NCI-H2081 (cell line): ENCODE data around the gene MTX1.
"Not testable (repeated sequence)": the region's sequence is repeated elsewhere in the genome, so short reads cannot be mapped to it uniquely, and the experiment has no call there.

Experiments used
- DNase-seq, 2 experiments: peaks; one replicate each; lab custom pipeline; 2025; lab: John Stamatoyannopoulos, UW

Gene MTX1

GRCh38 chr1:155207806-155208540 lies 522 bp upstream of the MTX1 start, which contains the start of gene THBS3:
THBS3 (minus strand) TSS chr1:155207897; CDS start chr1:155207876, 21 bp downstream.
- DNase-seq: peak; percentile 74 to 75

DNA sequence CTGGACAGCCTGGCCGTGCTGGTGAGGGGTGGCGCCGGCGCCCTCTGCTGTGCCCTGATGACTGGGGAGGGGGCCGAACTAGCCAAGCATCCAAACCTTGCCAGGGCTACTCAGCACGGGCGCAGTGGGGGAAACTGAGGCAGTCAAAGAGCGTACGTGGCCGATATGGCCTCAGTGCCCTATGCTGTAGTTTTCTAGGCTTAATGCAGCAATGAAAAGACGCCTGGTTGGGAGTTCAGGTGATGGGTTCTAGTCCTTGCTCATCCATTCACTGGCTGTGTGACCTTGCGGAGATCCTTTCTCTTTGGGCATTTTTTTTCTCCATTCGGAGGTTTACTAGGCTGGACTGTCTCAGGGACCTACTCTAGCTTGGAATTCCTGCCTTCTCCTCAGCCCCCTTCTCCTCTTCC lies 822 bp downstream of the MTX1 start:
- DNase-seq: no peak

GRCh38 chr1:155210314-155211104 lies 2.0 kb downstream of the MTX1 start:
- no peak for DNase-seq

GRCh38 chr1:155211381-155212050 lies 3.0 kb downstream of the MTX1 start:
- not testable (repeated sequence) for DNase-seq

GRCh38 chr1:155212051-155212440 lies 3.6 kb downstream of the MTX1 start:
- not testable (repeated sequence) for DNase-seq

- not testable (repeated sequence) for DNase-seq
These were observed 6.2 kb downstream of the MTX1 start for GRCh38 chr1:155214702-155215101.

- DNase-seq: peak; percentile 72 to 84
These were observed 10.5 kb downstream of the MTX1 start for GRCh38 chr1:155218854-155219591.

- peak in 1 of 2 experiments; percentile 63 for DNase-seq
These were observed 11.1 kb downstream of the MTX1 start for GRCh38 chr1:155219592-155220031.

GRCh38 chr1:155220211-155220965 lies 11.9 kb downstream of the MTX1 start:
- not testable (repeated sequence) for DNase-seq

GRCh38 chr1:155223047-155223446 lies 14.6 kb downstream of the MTX1 start:
- DNase-seq: no peak

- DNase-seq: not testable (repeated sequence)
These were observed 16.9 kb downstream of the MTX1 start for GRCh38 chr1:155225404-155225759.

GRCh38 chr1:155226188-155226909 lies 17.9 kb downstream of the MTX1 start:
- peak; percentile 78 to 79 for DNase-seq

DNA sequence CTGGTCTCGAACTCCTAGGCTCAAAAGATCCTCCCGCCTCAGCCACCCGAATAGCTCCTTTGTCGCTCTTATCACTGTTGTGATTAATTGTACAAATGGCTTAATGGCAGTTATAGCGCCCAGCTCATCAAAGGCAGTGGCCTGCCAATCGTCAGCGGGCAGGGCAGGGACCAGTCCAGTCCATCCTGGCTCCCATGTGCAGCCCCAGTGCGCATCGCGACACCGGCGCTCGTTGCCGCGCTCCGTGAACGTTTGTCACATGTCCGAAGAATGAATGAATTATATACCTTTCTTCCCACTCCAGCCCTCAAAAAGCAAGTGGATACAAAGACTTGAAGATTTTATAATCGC lies 18.4 kb downstream of the MTX1 start:
- peak; percentile 53 to 77 for DNase-seq

GRCh38 chr1:155227261-155228095 lies 19.0 kb downstream of the MTX1 start:
- DNase-seq: peak; percentile 100

- no peak for DNase-seq
These were observed 19.6 kb downstream of the MTX1 start for GRCh38 chr1:155228096-155228427.

GRCh38 chr1:155231302-155231701 lies 22.8 kb downstream of the MTX1 start:
- not testable (repeated sequence) for DNase-seq

- DNase-seq: not testable (repeated sequence)
These were observed 23.8 kb downstream of the MTX1 start for GRCh38 chr1:155232001-155232978.

GRCh38 chr1:155233502-155233901 lies 25.0 kb downstream of the MTX1 start:
- not testable (repeated sequence) for DNase-seq
